ENCODE measurements around the gene PGBD5.

Gene PGBD5

DNA sequence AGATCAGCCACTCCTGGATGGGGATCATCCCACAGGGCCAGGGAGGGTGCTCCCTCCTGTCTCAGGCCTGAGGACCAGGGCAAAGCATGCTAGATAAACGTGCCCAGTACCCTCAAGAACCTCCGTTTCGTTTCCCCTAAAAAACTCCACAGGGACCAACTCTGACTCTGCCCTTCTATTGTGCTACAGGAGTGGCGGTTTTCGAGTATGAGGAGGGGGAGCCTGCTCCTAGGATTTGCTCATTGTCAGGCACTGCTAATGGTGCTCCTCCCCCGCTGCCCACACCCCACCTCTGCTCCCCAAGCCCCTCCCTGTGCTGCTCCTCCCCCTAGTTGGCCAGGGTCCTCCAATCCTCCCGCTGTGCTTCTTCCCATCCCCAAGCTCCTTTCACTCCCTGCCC is 32.0 kb downstream of the PGBD5 start:
- peaks cover 18% of the 10 kb centered on the region for H3K4me1 ChIP-seq (ENCODE audit: insufficient read depth, low read length)
- no peaks in the 10 kb centered on the region for H3K36me3 ChIP-seq (ENCODE audit: insufficient read depth, low read length)
- WGBS: 65% methylated on average over 7 of the region's 7 CpGs
- no peak overlapping the region for H3K9ac ChIP-seq (ENCODE audit: low read depth, low read length)
- no peak overlapping the region for H3K27ac ChIP-seq (ENCODE audit: low read depth, low read length)
- H3K27me3 ChIP-seq (ENCODE audit: insufficient read depth, low read length): no peaks in the 10 kb centered on the region
- no peaks in the 10 kb centered on the region for H3K9me3 ChIP-seq (ENCODE audit: insufficient read depth, low read depth, low read length)
- H3K4me3 ChIP-seq (ENCODE audit: low read length): no peak overlapping the region

DNA sequence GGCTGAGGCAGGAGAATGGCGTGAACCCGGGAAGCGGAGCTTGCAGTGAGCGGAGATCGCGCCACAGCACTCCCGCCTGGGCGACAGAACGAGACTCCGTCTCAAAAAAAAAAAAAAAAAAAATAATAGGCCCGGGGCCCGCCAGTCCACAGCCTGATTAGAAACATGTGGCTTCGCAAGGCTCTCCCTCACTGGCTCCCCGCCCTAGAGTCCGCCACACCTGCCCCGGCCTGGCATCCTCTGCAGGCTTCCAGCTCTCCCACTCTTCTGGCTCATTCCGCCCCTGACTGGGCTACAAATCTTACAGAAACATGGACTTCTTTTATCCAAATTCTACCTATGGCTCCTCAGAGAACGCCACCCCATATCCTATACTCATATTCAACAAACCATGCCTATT is 32.4 kb downstream of the PGBD5 start:
- no peak overlapping the region for H3K27ac ChIP-seq (ENCODE audit: low read depth, low read length)
- no peak overlapping the region for H3K4me3 ChIP-seq (ENCODE audit: low read length)
- no peaks in the 10 kb centered on the region for H3K36me3 ChIP-seq (ENCODE audit: insufficient read depth, low read length)
- peaks cover 18% of the 10 kb centered on the region for H3K4me1 ChIP-seq (ENCODE audit: insufficient read depth, low read length)
- H3K27me3 ChIP-seq (ENCODE audit: insufficient read depth, low read length): no peaks in the 10 kb centered on the region
- no peaks in the 10 kb centered on the region for H3K9me3 ChIP-seq (ENCODE audit: insufficient read depth, low read depth, low read length)
- WGBS: 92% methylated on average over 15 of the region's 18 CpGs
- no peak overlapping the region for H3K9ac ChIP-seq (ENCODE audit: low read depth, low read length)

DNA sequence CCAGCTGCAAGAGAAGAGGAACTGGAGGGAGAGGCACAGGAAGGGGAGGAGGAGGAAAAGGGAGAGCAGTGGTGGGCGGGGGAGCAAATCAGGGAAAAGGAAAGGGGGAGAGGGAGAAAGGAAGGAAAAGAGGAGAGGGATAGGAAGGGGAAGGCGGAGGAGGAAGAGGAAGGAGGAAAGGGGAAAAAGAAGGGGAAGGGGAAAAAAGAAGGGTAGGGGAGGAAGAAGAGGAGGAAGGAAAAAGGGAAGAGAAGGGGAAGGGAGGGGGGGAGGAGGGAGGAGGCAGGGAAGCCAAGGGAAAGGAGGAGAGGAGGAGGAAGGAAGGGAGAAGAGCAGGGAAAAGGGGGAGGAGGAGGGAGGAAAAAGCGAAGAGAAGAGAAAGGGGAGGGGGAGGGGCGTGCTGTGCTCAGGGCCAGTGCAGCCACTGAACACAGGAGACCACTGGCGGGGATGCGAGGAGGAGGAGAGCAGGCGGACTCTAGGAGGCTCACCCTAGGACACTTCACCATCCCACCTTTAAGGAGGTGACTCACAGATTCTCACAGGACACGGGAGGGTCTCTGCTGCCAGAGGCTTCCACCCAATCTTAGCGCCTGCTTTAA is 33.1 kb downstream of the PGBD5 start:
- Histone ChIP-seq H3K36me3 (ENCODE audit: insufficient read depth, low read length) (no peaks in the 10 kb centered on the region), H3K9ac (ENCODE audit: low read depth, low read length) (no peak overlapping the region), H3K4me3 (ENCODE audit: low read length) (no peak overlapping the region), H3K27ac (ENCODE audit: low read depth, low read length) (peak overlapping the region; percentile 34; the same call in 1 of the 2 replicates), H3K9me3 (ENCODE audit: insufficient read depth, low read depth, low read length) (no peaks in the 10 kb centered on the region), H3K27me3 (ENCODE audit: insufficient read depth, low read length) (no peaks in the 10 kb centered on the region), H3K4me1 (ENCODE audit: insufficient read depth, low read length) (peaks cover 18% of the 10 kb centered on the region)
- 65% methylated on average over 9 of the region's 9 CpGs for WGBS

DNA sequence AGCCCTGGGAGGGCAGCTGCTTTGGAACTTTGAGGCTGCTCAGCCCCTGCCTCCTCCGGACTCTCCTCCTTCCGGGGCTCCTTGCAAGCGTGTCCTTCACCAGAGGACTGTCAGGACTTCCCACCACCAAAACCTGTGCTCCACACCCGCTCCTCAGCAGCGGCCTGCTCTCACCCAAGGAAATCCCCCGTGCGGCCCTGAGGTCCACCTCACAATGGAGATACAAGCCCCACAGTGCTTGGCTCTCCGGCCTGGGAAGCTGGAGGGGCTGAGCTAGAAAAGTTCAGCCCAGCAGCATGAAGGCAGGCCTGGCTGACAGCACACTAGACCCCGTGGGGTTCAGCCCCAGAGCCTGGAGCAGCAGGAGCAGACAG is 33.6 kb downstream of the PGBD5 start:
- WGBS: 44% methylated on average over 8 of the region's 9 CpGs
- Histone ChIP-seq H3K27ac (ENCODE audit: low read depth, low read length) (peak overlapping the region; percentile 34; the same call in 1 of the 2 replicates), H3K4me3 (ENCODE audit: low read length) (no peak overlapping the region)

DNA sequence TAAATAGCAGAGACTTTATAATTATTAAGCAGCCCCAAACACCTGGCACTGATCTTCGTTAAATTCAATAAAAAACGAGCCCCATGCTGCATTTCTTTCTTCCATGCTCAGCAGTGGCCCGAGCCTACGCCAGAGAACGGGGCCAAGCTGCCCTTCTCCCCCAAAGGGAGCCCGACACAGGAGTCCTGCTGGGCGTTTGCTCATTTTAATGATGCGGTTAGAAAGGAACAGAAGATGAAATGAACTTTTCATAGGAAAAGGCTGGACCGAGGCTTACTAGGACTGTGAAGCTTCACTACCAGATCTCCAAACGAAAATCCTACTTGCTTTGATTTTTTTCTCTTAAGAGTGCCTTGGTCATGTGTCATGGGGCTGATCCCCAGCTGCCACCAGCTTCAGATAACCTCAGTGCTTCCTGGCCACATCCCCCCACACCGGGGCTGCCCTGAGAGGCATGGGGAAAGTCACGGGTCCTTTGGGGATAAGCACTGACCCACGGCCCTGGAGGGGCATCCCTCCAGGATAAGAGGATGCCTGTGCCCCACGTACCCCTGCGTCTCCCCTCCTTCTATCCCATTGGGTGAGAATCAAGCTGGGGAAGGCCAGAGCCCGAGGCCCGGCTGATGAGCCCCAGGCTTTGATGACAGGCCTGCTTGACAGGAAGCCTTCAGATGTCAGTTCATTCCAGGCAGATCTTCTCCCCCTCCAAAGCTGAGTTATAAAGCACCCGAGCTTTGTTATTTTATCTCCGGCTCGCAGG is 34.2 kb downstream of the PGBD5 start:
- Histone ChIP-seq H3K4me3 (ENCODE audit: low read length) (no peak overlapping the region), H3K36me3 (ENCODE audit: insufficient read depth, low read length) (no peaks in the 10 kb centered on the region), H3K27me3 (ENCODE audit: insufficient read depth, low read length) (no peaks in the 10 kb centered on the region), H3K4me1 (ENCODE audit: insufficient read depth, low read length) (peaks cover 18% of the 10 kb centered on the region), H3K27ac (ENCODE audit: low read depth, low read length) (no peak overlapping the region; the same call in 1 of the 2 replicates), H3K9ac (ENCODE audit: low read depth, low read length) (no peak overlapping the region), H3K9me3 (ENCODE audit: insufficient read depth, low read depth, low read length) (no peaks in the 10 kb centered on the region)
- WGBS: 53% methylated on average over 20 of the region's 20 CpGs

More for the DNA sequence above, 33.6 kb downstream of the PGBD5 start:
- H3K4me1 ChIP-seq (ENCODE audit: insufficient read depth, low read length): peaks cover 18% of the 10 kb centered on the region
- no peaks in the 10 kb centered on the region for H3K9me3 ChIP-seq (ENCODE audit: insufficient read depth, low read depth, low read length)
- H3K9ac ChIP-seq (ENCODE audit: low read depth, low read length): no peak overlapping the region
- H3K27me3 ChIP-seq (ENCODE audit: insufficient read depth, low read length): no peaks in the 10 kb centered on the region
- no peaks in the 10 kb centered on the region for H3K36me3 ChIP-seq (ENCODE audit: insufficient read depth, low read length)

DNA sequence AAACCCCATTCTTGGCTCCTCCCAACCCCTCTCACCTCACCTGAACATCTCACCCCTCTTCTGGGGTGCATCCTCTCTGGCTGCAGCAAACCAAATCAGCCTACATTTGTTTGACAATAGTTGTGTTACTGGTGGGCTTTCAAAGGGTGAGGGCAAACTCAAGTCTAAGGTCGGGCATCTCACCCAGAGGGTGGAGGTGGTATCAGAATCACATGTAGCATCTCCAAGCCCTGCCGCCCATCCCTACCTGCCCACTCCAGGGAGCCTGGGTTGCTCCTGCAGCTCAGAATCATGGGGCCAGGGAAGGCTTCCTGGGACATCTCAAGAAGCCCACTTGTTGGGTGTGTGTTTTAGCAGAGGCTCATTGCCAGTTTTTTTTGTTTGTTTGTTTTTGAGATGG is 35.8 kb downstream of the PGBD5 start:
- Histone ChIP-seq H3K27ac (ENCODE audit: low read depth, low read length) (no peak overlapping the region), H3K4me1 (ENCODE audit: insufficient read depth, low read length) (peaks cover 18% of the 10 kb centered on the region), H3K36me3 (ENCODE audit: insufficient read depth, low read length) (no peaks in the 10 kb centered on the region), H3K9ac (ENCODE audit: low read depth, low read length) (no peak overlapping the region), H3K27me3 (ENCODE audit: insufficient read depth, low read length) (no peaks in the 10 kb centered on the region), H3K9me3 (ENCODE audit: insufficient read depth, low read depth, low read length) (no peaks in the 10 kb centered on the region), H3K4me3 (ENCODE audit: low read length) (no peak overlapping the region)
- WGBS: 81% methylated on average over 2 of the region's 2 CpGs

DNA sequence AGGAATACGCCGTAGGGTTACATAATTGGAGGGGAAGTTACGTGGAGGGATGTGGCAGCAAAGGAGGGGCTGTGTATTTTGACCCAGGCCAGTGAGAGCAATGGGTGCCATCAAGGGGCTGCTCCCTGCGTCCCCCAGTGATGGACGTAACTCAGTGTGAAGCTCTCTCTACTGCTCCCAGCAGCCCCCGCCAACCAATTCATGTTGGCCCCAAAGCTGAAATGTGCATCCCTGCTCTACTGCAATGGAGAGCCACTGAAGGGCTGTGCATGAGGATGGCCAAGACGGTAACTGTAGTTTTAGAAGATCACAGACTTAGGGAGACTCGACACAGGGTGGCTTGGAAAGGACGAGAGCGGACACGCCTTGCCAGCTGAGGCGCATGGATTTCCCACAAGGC is 38.3 kb downstream of the PGBD5 start:
- no peaks in the 10 kb centered on the region for H3K27me3 ChIP-seq (ENCODE audit: insufficient read depth, low read length)
- no peak overlapping the region for H3K4me3 ChIP-seq (ENCODE audit: low read length)
- H3K9ac ChIP-seq (ENCODE audit: low read depth, low read length): no peak overlapping the region
- H3K36me3 ChIP-seq (ENCODE audit: insufficient read depth, low read length): no peaks in the 10 kb centered on the region
- no peaks in the 10 kb centered on the region for H3K9me3 ChIP-seq (ENCODE audit: insufficient read depth, low read depth, low read length)
- no peak overlapping the region for H3K27ac ChIP-seq (ENCODE audit: low read depth, low read length)
- WGBS: 94% methylated on average over 12 of the region's 12 CpGs
- peaks cover 18% of the 10 kb centered on the region for H3K4me1 ChIP-seq (ENCODE audit: insufficient read depth, low read length)

DNA sequence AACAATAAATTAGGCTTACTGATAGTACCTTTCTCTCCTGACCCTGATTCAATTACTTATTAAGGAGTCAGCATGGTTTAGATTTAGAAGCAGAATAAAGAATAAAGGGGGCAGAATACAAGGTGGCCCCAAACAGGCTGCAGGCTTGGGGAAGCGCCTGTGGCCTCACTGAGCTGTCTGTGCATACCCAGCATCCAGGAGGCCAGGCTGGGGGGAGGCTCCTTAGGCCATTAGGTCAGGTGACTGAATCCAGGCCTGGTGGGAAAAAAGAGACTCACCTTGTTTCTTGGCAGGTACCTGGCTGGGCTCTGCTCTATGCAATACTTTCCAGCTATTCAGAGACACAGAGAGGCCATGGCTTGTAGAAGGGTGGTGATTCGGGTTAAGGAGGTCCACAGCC is 38.8 kb downstream of the PGBD5 start:
- Histone ChIP-seq H3K36me3 (ENCODE audit: insufficient read depth, low read length) (no peaks in the 10 kb centered on the region), H3K4me1 (ENCODE audit: insufficient read depth, low read length) (peaks cover 18% of the 10 kb centered on the region), H3K27ac (ENCODE audit: low read depth, low read length) (no peak overlapping the region), H3K4me3 (ENCODE audit: low read length) (no peak overlapping the region), H3K27me3 (ENCODE audit: insufficient read depth, low read length) (no peaks in the 10 kb centered on the region), H3K9ac (ENCODE audit: low read depth, low read length) (no peak overlapping the region), H3K9me3 (ENCODE audit: insufficient read depth, low read depth, low read length) (no peaks in the 10 kb centered on the region)
- WGBS: 94% methylated on average over 2 of the region's 2 CpGs

DNA sequence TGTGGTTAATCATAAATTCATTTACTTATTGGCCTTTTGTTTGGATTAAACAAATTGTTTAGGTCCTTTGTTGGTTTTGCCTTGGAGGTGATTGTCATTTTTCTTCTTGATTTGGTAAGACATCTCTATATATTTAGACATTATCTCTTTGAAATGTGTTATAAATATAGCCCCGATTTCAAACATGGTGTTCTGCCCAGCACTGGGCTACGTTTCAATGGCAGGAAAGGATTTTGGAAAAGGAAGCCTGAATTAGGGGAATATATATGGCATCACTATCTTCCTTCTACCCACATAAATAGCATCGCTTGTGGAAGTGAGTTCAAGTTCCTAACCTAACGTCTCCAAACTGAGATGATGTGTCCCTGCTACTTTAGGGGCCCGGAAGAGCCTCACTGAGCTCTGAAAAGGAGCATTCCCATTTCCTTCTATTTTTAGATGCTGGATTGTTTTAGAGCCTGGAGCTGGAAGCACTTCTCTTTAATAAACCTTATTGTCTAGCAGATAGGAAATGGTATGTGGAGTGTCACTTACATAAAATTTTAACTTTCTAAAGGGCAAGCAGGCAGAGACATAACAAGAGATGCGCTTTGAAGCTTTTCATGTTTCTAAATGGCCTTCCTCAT is 39.4 kb downstream of the PGBD5 start:
- Histone ChIP-seq H3K9ac (ENCODE audit: low read depth, low read length) (no peak overlapping the region), H3K4me1 (ENCODE audit: insufficient read depth, low read length) (peaks cover 19% of the 10 kb centered on the region), H3K36me3 (ENCODE audit: insufficient read depth, low read length) (no peaks in the 10 kb centered on the region), H3K27ac (ENCODE audit: low read depth, low read length) (no peak overlapping the region), H3K27me3 (ENCODE audit: insufficient read depth, low read length) (no peaks in the 10 kb centered on the region), H3K9me3 (ENCODE audit: insufficient read depth, low read depth, low read length) (no peaks in the 10 kb centered on the region), H3K4me3 (ENCODE audit: low read length) (no peak overlapping the region)
- WGBS: 96% methylated on average over 5 of the region's 6 CpGs

DNA sequence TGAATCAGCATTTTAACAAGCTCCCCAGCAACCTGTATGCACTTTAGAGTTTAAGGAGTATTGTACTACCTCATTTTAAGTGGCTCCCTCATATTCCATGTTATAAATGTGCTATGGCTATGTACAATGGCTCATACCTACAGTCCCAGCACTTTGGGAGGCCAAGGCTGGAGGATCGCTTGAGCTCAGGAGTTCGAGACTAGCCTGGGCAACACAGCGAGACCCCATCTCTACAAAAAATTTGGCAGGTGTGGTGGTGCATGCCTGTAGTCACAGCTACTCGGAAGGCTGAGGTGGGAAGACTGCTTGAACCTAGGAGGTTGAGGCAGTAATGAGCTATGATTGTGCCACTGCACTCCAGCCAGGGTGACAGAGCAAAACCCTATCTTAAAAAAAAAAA is 40.2 kb downstream of the PGBD5 start:
- Histone ChIP-seq H3K9ac (ENCODE audit: low read depth, low read length) (no peak overlapping the region), H3K4me1 (ENCODE audit: insufficient read depth, low read length) (peaks cover 17% of the 10 kb centered on the region), H3K9me3 (ENCODE audit: insufficient read depth, low read depth, low read length) (no peaks in the 10 kb centered on the region), H3K27ac (ENCODE audit: low read depth, low read length) (no peak overlapping the region), H3K36me3 (ENCODE audit: insufficient read depth, low read length) (no peaks in the 10 kb centered on the region), H3K4me3 (ENCODE audit: low read length) (no peak overlapping the region), H3K27me3 (ENCODE audit: insufficient read depth, low read length) (no peaks in the 10 kb centered on the region)
- 97% methylated on average over 4 of the region's 4 CpGs for WGBS

DNA sequence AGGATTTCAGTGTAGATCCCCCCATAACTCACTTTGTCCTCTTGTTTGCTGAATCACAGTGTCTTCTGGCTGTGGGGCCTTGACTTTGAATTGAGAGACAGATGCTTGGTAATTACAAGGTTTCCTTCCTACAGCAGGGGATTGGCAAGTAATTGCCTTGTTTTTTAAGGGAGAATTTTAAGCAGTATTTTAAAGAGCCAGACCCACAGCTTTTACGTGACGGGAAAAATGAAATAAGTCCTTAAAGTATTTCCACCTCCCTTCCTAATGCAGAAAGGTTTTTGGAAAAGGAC is 41.0 kb downstream of the PGBD5 start:
- H3K4me3 ChIP-seq (ENCODE audit: low read length): no peak overlapping the region
- no peak overlapping the region for H3K9ac ChIP-seq (ENCODE audit: low read depth, low read length)
- H3K36me3 ChIP-seq (ENCODE audit: insufficient read depth, low read length): no peaks in the 10 kb centered on the region
- H3K9me3 ChIP-seq (ENCODE audit: insufficient read depth, low read depth, low read length): 0 out of 2 replicates have a peak, but pooled peaks cover under 1% of the 10 kb centered on the region
- H3K27ac ChIP-seq (ENCODE audit: low read depth, low read length): no peak overlapping the region
- 92% methylated on average over 2 of the region's 2 CpGs for WGBS
- H3K27me3 ChIP-seq (ENCODE audit: insufficient read depth, low read length): no peaks in the 10 kb centered on the region
- peaks cover 17% of the 10 kb centered on the region for H3K4me1 ChIP-seq (ENCODE audit: insufficient read depth, low read length)
